AG09309 (cell line): ENCODE data around the gene VWDE.
A peak's percentile ranks its signal among the peaks of the same experiment; 100 is the strongest.

ENCODE experiments used
- DNase-seq: peaks from one replicate; pipeline ENCODE4 v3.0.0-alpha.2; 2010; ENCODE audit warnings: low read depth
- H3K4me3 ChIP-seq: 2 replicates; pipeline ENCODE4 v1.5.1; 2011; ENCODE audit warnings: mild to moderate bottlenecking, low read depth, low read length, moderate library complexity; ENCODE audit not compliant: control insufficient read depth
- TF ChIP-seq, protein P1 (sequence below): IDR thresholded peaks from 2 replicates; pipeline ENCODE4 v1.5.1; 2011; ENCODE audit warnings: mild to moderate bottlenecking, low read depth, low read length, inconsistent platforms; ENCODE audit not compliant: insufficient read depth, control insufficient read depth; ENCODE audit errors: missing control alignments

The VWDE gene

DNA sequence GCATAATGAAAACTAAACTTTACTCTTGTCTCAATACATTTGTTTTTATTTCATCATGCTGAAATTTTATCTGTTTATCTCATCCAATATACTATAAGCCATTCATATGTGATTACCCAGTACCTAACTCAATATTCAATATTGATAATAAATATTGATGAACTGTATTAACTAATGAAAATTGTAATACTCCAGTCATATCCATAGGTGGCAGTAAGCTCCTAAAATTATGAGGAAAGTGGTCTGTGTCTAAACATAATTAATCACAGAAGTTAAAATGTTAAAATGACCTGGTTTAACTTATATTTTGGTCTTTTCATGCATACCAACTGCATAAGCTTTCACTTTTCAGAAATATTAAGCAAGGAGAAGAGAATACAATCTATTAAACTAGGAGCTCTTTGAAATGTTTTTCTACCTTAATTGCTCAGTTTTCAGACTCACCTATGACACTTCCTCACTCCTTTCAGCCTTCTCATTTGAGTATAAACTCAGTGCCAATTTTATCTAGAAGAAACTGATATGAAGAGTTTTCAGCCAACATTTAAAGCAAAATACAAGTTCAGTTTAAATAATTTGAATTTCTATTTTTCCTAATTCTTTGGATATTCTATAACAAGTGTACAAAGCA lies 30.5 kb upstream of the VWDE start:
- TF ChIP-seq, protein P1, sequence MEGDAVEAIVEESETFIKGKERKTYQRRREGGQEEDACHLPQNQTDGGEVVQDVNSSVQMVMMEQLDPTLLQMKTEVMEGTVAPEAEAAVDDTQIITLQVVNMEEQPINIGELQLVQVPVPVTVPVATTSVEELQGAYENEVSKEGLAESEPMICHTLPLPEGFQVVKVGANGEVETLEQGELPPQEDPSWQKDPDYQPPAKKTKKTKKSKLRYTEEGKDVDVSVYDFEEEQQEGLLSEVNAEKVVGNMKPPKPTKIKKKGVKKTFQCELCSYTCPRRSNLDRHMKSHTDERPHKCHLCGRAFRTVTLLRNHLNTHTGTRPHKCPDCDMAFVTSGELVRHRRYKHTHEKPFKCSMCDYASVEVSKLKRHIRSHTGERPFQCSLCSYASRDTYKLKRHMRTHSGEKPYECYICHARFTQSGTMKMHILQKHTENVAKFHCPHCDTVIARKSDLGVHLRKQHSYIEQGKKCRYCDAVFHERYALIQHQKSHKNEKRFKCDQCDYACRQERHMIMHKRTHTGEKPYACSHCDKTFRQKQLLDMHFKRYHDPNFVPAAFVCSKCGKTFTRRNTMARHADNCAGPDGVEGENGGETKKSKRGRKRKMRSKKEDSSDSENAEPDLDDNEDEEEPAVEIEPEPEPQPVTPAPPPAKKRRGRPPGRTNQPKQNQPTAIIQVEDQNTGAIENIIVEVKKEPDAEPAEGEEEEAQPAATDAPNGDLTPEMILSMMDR, result peak; percentile 34
- no peak for DNase-seq
- no peak overlapping the region for H3K4me3 ChIP-seq

DNA sequence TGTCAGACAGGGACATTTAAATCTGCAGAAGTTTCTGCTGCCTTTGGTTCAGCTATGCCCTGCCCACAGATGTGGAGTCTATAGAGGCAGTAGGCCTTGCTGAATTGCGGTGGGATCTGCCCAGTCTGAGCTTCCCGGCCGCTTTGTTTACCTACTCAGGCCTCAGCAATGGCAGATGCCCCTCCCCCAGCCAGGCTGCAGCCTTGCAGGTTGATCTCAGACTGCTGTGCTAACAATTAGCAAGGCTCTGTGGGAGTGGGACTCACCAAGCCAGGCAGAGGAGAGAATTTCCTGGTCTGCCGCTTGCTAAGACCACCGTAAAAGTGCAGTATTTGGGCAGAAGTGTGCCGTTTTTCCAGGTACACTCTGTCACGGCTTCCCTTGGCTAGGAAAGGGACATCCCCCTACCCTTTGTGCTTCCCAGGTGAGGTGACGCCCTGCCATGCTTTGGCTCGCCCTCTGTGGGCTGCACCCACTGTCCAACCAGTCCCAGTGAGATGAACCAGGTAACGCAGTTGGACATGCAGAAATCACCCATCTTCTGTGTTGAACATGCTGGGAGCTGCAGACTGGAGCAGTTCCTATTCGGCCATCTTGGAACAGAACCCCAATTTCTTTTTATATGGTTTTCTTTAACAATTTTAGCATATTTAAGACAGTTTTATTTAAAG lies 28.4 kb upstream of the VWDE start:
- H3K4me3 ChIP-seq, result no peak overlapping the region
- TF ChIP-seq, protein P1, result no peak
- no peak for DNase-seq

DNA sequence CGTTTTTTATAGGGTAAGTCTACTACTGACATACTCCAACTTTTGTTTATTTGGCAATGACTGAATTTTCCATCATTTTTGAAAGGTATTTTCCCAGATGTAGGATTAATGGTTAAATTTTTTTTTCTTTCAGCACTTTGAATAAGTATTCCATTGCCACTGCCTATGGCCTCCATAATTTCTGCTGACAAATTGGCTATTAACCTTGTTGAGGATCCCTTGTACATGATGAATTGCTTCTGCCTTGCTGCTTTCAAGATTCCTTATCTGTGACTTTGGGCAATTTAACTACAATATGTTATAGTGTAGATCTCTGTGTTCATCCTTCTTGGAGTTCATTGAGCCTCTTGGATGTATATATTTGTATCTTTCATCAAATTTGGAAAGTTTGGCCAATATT lies 21.6 kb upstream of the VWDE start:
- TF ChIP-seq, protein P1, result no peak
- DNase-seq, result no peak

DNA sequence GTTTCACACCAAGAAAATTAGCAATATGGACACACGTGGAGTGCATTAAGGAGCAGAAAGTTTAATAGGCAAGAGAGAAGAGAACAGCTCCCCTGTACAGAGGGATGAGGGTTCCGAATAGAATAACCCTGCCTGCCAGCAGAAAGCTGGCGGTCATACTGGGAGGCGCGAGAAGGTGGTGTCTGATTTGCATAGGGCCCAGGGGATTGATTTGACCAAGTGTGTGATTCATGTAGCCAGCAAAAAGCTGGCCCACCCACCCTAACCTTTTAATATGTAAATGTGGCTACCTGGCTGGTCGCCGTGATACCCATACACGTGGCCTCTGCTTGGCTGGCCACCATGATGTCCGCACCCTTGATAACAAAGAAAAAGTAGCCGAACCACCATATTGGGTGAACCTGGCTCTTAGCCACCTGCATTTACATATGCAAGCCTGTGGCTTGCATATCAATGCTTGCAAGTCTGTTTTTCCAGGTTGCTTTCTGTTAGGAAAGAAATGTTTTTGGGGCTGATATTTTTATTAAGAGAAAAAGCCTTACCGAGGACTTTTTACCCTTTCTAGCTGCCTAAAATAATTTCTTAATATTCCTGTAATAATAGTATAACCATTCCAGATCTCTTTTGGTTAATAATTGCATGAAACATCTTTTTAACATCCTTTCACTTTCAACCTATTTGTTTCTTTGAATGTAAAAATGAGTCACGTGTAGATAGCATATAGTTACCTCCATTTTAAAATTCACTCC lies 20.5 kb upstream of the VWDE start:
- H3K4me3 ChIP-seq, result no peak overlapping the region
- TF ChIP-seq, protein P1, result no peak
- no peak for DNase-seq

More for the DNA sequence above, 21.6 kb upstream of the VWDE start:
- no peak overlapping the region for H3K4me3 ChIP-seq

DNA sequence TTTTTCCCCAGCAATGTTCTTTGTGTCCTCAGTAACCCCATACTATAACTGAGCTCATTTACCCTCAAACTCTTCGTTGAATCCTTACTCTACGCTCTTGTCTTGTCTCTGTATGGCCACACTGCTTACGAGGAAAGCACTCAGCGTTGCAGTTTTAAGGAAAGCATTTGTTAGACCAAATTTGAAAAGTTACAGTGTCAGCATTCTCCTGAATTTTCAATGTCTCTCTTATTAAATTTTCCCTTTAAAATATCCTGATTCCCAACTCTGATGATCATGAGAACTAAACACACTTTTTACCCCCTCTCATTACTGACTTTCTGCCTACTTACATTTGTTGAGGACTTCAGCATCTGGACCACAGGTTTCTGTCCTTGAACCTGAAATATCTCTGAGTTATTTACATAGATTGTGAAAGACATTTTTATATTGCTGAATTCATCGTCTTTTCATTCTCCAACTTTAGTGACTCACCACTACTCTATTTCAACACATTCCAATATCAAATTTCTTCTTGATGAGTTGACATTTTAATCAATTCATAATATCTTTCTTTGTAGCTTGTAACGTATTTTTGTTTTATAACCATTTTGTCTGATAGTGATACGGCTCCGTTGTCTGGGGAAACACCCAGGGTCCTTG lies 19.8 kb upstream of the VWDE start:
- DNase-seq, result peak; percentile 18
- TF ChIP-seq, protein P1, result no peak
- no peak overlapping the region for H3K4me3 ChIP-seq

DNA sequence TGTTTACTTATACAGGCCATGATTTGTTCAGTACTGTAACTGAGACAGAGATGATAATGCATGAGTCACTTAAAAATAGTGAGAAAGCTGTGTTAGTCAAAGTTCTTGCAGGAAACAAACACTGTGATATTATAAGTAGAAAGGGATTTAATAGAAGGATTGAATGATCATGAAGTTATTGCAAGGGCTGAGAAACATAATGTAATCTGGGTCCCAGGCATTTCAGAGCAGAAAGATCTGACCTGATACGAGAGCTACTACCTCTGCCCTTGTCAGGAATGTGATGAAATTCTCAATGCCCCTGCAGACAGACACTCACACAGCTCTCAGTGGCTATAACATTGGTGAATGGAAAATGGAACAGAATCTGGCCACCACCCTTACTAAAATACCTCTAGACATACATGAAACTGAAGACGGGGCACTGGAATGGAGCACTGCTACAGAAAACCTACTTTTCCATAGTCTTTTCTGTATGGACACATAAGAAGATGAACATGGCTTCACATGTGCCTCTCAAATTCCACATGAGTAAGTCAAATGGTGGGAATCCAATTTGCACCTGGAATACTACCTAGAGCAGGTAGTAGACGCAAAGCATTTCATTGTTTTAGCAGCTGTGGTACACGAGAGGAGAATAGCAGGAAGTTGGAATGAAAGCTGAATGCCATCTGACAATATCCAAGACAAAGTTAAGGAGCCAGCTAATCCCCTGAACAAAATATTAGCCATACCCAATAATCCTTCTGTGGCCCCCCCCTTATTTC lies 19.1 kb upstream of the VWDE start:
- no peak for DNase-seq
- H3K4me3 ChIP-seq, result no peak overlapping the region
- TF ChIP-seq, protein P1, result no peak
